ENCODE data around the gene KCNJ10. TPM values are rescaled to one million over a fixed set of nuclear protein-coding genes. Genes with fewer than 3 reads are reported as not detected.
A peak's percentile ranks its signal among the peaks of the same experiment; 100 is the strongest.

KCNJ10 gene
- total and polyA plus RNA-seq, 7 experiments from 2014 or later, result 0.29 to 0.32 TPM; not detected in 5

- H3K27me3 Mint-ChIP-seq, result peaks cover 0 to 17% (median 6%) of the 10 kb centered on the region in 5 donors
- peaks cover 0 to 18% (median 8%) of the 10 kb centered on the region in 7 donors for H3K4me1 Mint-ChIP-seq
- no peak overlapping the region for H3K27ac ChIP-seq (ENCODE audit: low read depth, low read length)
- intact Hi-C loops (cut with micrococcal nuclease), result loop anchor here in 1 of 2 donors (10.0 kb wide), 1 partner anchor 497 kb away; no protein-coding TSS in a partner anchor
- ChIA-PET CTCF (interaction anchor here (1.1 to 1.5 kb wide), 2 partner anchors 22 to 184 kb away, joined by 3 to 4 read pairs; no protein-coding TSS in a partner anchor), POLR2A (no interaction called here)
- no peaks in the 10 kb centered on the region for H3K27me3 ChIP-seq (ENCODE audit: control insufficient read depth in 2 of 2, insufficient read depth in 2 of 2, low read length in 2 of 2)
- peak overlapping the region in 1 of 9 donors; percentile 49 for H3K27ac Mint-ChIP-seq
- H3K9me3 ChIP-seq (ENCODE audit: control insufficient read depth in 2 of 3, low read length in 3 of 3), result no peaks in the 10 kb centered on the region
- ATAC-seq (no peak), DNase-seq (no peak)
- no peaks in the 10 kb centered on the region for H3K36me3 ChIP-seq (ENCODE audit: control insufficient read depth in 2 of 3, insufficient read depth in 3 of 3, low read length in 3 of 3)
- no peak overlapping the region for H3K4me3 Mint-ChIP-seq
- H3K4me3 ChIP-seq (ENCODE audit: low read length), result no peak overlapping the region
- peaks cover 0 to 2% (median 0%) of the 10 kb centered on the region in 11 donors for H3K9me3 Mint-ChIP-seq
- no peaks in the 10 kb centered on the region for H3K36me3 Mint-ChIP-seq
- no peaks in the 10 kb centered on the region for H3K4me1 ChIP-seq (ENCODE audit: control insufficient read depth in 2 of 2, insufficient read depth in 2 of 2, low read length in 2 of 2)
Observed at GRCh38 chr1:160107512-160107911, 37.6 kb upstream of the KCNJ10 start.

GRCh38 chr1:160105155-160105554 lies 35.2 kb upstream of the KCNJ10 start:
- ChIA-PET CTCF (interaction anchor here (0.8 to 1.2 kb wide), 3 partner anchors 18 to 147 kb away, joined by 3 to 4 read pairs (median 3); no protein-coding TSS in a partner anchor), POLR2A (interaction anchor here (0.7 kb wide), 1 partner anchor 237 kb away, joined by 3 read pairs; no protein-coding TSS in a partner anchor)
- H3K27ac Mint-ChIP-seq, result peak overlapping the region in 2 of 9 donors; percentile 9 to 52
- peaks cover 12 to 34% (median 24%) of the 10 kb centered on the region in 7 donors for H3K4me1 Mint-ChIP-seq
- ATAC-seq (no peak), DNase-seq (no peak)
- Histone ChIP-seq H3K4me1 (ENCODE audit: control insufficient read depth in 2 of 2, insufficient read depth in 2 of 2, low read length in 2 of 2) (peaks cover 6 to 18% of the 10 kb centered on the region in 2 donors), H3K9me3 (ENCODE audit: control insufficient read depth in 2 of 3, low read length in 3 of 3) (no peaks in the 10 kb centered on the region), H3K36me3 (ENCODE audit: control insufficient read depth in 2 of 3, insufficient read depth in 3 of 3, low read length in 3 of 3) (no peaks in the 10 kb centered on the region), H3K27me3 (ENCODE audit: control insufficient read depth in 2 of 2, insufficient read depth in 2 of 2, low read length in 2 of 2) (no peaks in the 10 kb centered on the region), H3K27ac (ENCODE audit: low read depth, low read length) (no peak overlapping the region), H3K4me3 (ENCODE audit: low read length) (no peak overlapping the region)
- no peaks in the 10 kb centered on the region for H3K36me3 Mint-ChIP-seq
- intact Hi-C loops (cut with micrococcal nuclease), result loop anchor here in 1 of 2 donors (10.0 kb wide), 1 partner anchor 500 kb away; no protein-coding TSS in a partner anchor
- no peak overlapping the region for H3K4me3 Mint-ChIP-seq
- H3K9me3 Mint-ChIP-seq, result peaks cover 0 to 2% (median 0%) of the 10 kb centered on the region in 11 donors
- H3K27me3 Mint-ChIP-seq, result peaks cover 0 to 6% (median 0%) of the 10 kb centered on the region in 5 donors

- no peak overlapping the region for H3K27ac ChIP-seq (ENCODE audit: low read depth, low read length)
- peaks cover 0 to 2% (median 0%) of the 10 kb centered on the region in 11 donors for H3K9me3 Mint-ChIP-seq
- no peaks in the 10 kb centered on the region for H3K27me3 ChIP-seq (ENCODE audit: control insufficient read depth in 2 of 2, insufficient read depth in 2 of 2, low read length in 2 of 2)
- H3K4me1 ChIP-seq (ENCODE audit: control insufficient read depth in 2 of 2, insufficient read depth in 2 of 2, low read length in 2 of 2), result peaks cover 6 to 24% of the 10 kb centered on the region in 2 donors
- no peak overlapping the region for H3K4me3 Mint-ChIP-seq
- H3K27me3 Mint-ChIP-seq, result peaks cover 0 to 6% (median 0%) of the 10 kb centered on the region in 5 donors
- ChIA-PET CTCF (interaction anchor here (1.0 to 2.4 kb wide), 4 partner anchors 18 to 148 kb away, joined by 3 to 10 read pairs (median 4); no protein-coding TSS in a partner anchor), POLR2A (interaction anchor here (0.7 kb wide), 1 partner anchor 238 kb away, joined by 3 read pairs; no protein-coding TSS in a partner anchor)
- no peak for DNase-seq
- intact Hi-C loops (cut with micrococcal nuclease), result loop anchor here in 1 of 2 donors (10.0 kb wide), 1 partner anchor 500 kb away; no protein-coding TSS in a partner anchor
- H3K4me1 Mint-ChIP-seq, result peaks cover 16 to 40% (median 29%) of the 10 kb centered on the region in 7 donors
- ATAC-seq, result peak; percentile 44
- no peaks in the 10 kb centered on the region for H3K36me3 Mint-ChIP-seq
- no peak overlapping the region for H3K4me3 ChIP-seq (ENCODE audit: low read length)
- H3K9me3 ChIP-seq (ENCODE audit: control insufficient read depth in 2 of 3, low read length in 3 of 3), result no peaks in the 10 kb centered on the region
- no peaks in the 10 kb centered on the region for H3K36me3 ChIP-seq (ENCODE audit: control insufficient read depth in 2 of 3, insufficient read depth in 3 of 3, low read length in 3 of 3)
- peak overlapping the region in 3 of 9 donors; percentile 9 to 78 (median 57) for H3K27ac Mint-ChIP-seq
Observed at GRCh38 chr1:160104486-160104885, 34.5 kb upstream of the KCNJ10 start.

- Histone ChIP-seq H3K9me3 (ENCODE audit: control insufficient read depth in 2 of 3, low read length in 3 of 3) (no peaks in the 10 kb centered on the region), H3K4me1 (ENCODE audit: control insufficient read depth in 2 of 2, insufficient read depth in 2 of 2, low read length in 2 of 2) (peaks cover 6 to 30% of the 10 kb centered on the region in 2 donors), H3K27ac (ENCODE audit: low read depth, low read length) (no peak overlapping the region), H3K4me3 (ENCODE audit: low read length) (no peak overlapping the region), H3K27me3 (ENCODE audit: control insufficient read depth in 2 of 2, insufficient read depth in 2 of 2, low read length in 2 of 2) (no peaks in the 10 kb centered on the region), H3K36me3 (ENCODE audit: control insufficient read depth in 2 of 3, insufficient read depth in 3 of 3, low read length in 3 of 3) (no peaks in the 10 kb centered on the region)
- POLR2A ChIA-PET, result interaction anchor here (3.9 kb wide), 1 partner anchor 18 kb away, joined by 15 read pairs; no protein-coding TSS in a partner anchor
- peaks cover 20 to 45% (median 34%) of the 10 kb centered on the region in 7 donors for H3K4me1 Mint-ChIP-seq
- CTCF ChIA-PET, result interaction anchor here (0.7 to 2.4 kb wide), 6 partner anchors 17 to 148 kb away, joined by 3 to 10 read pairs (median 3); no protein-coding TSS in a partner anchor
- no peaks in the 10 kb centered on the region for H3K36me3 Mint-ChIP-seq
- intact Hi-C loops (cut with micrococcal nuclease), result loop anchor here in 1 of 2 donors (10.0 kb wide), 1 partner anchor 501 kb away; no protein-coding TSS in a partner anchor
- H3K27me3 Mint-ChIP-seq, result peaks cover 0 to 3% (median 0%) of the 10 kb centered on the region in 5 donors
- DNase-seq (no peak), ATAC-seq (no peak)
- no peak overlapping the region for H3K4me3 Mint-ChIP-seq
- peaks cover 0 to 2% (median 0%) of the 10 kb centered on the region in 11 donors for H3K9me3 Mint-ChIP-seq
- peak overlapping the region in 7 of 9 donors; percentile 19 to 98 (median 80) for H3K27ac Mint-ChIP-seq
Observed at GRCh38 chr1:160103658-160104408, 33.9 kb upstream of the KCNJ10 start.

GRCh38 chr1:160101717-160102522 lies 32.0 kb upstream of the KCNJ10 start:
- Mint-ChIP-seq H3K27ac (peak overlapping the region in 8 of 9 donors; percentile 89 to 99 (median 98)), H3K4me3 (peak overlapping the region in 3 of 10 donors; percentile 70 to 85 (median 72))
- CTCF ChIA-PET, result interaction anchor here (0.6 to 3.3 kb wide), 15 partner anchors 10 to 277 kb away, joined by 3 to 42 read pairs (median 4); partner anchors contain the start of genes COPA and NCSTN

More at GRCh38 chr1:160101717-160102522, 32.0 kb upstream of the KCNJ10 start:
- no peaks in the 10 kb centered on the region for H3K36me3 Mint-ChIP-seq
- POLR2A ChIA-PET, result interaction anchor here (0.6 to 3.9 kb wide), 6 partner anchors 16 to 1634 kb away, joined by 3 to 15 read pairs (median 8); partner anchors contain the start of genes DCAF8 and PEX19
- no peak for DNase-seq
- Histone ChIP-seq H3K4me3 (ENCODE audit: low read length) (no peak overlapping the region), H3K27ac (ENCODE audit: low read depth, low read length) (peak overlapping the region; percentile 96), H3K27me3 (ENCODE audit: control insufficient read depth in 2 of 2, insufficient read depth in 2 of 2, low read length in 2 of 2) (no peaks in the 10 kb centered on the region), H3K9me3 (ENCODE audit: control insufficient read depth in 2 of 3, low read length in 3 of 3) (no peaks in the 10 kb centered on the region), H3K4me1 (ENCODE audit: control insufficient read depth in 2 of 2, insufficient read depth in 2 of 2, low read length in 2 of 2) (peaks cover 18 to 37% of the 10 kb centered on the region in 2 donors), H3K36me3 (ENCODE audit: control insufficient read depth in 2 of 3, insufficient read depth in 3 of 3, low read length in 3 of 3) (peaks cover 0 to 4% (median 0%) of the 10 kb centered on the region in 3 experiments)
- intact Hi-C loops (cut with micrococcal nuclease), result loop anchor here (1.0 to 10.0 kb wide), 5 partner anchors 91 to 503 kb away; no protein-coding TSS in a partner anchor
- H3K4me1 Mint-ChIP-seq, result peaks cover 27 to 55% (median 44%) of the 10 kb centered on the region in 7 donors
- no peaks in the 10 kb centered on the region for H3K27me3 Mint-ChIP-seq
- peaks cover 0 to 2% (median 0%) of the 10 kb centered on the region in 11 donors for H3K9me3 Mint-ChIP-seq
- ATAC-seq, result no peak
